Measurements from ENCODE around the gene SYT1.

Gene SYT1

GRCh38 chr12:79367032-79367589, 502.5 kb downstream of the SYT1 start:
- no peak overlapping the region for H3K27ac ChIP-seq
- H3K4me3 ChIP-seq (ENCODE audit: low read depth in 1 of 2, low read length in 1 of 2), result no peak overlapping the region
- H3K4me1 ChIP-seq (ENCODE audit: control insufficient read depth in 1 of 2, insufficient read depth in 1 of 2, low read depth in 1 of 2, low read length in 1 of 2), result no peaks in the 10 kb centered on the region
- H3K9me3 ChIP-seq, result no peaks in the 10 kb centered on the region
- no peaks in the 10 kb centered on the region for H3K36me3 ChIP-seq
- TF ChIP-seq CTCF (IDR thresholded peaks at IDR 0.05), result no peak
- H3K27me3 ChIP-seq, result no peaks in the 10 kb centered on the region

GRCh38 chr12:79370021-79370420, 505.4 kb downstream of the SYT1 start:
- Histone ChIP-seq H3K4me3 (ENCODE audit: low read depth in 1 of 2, low read length in 1 of 2) (no peak overlapping the region), H3K4me1 (ENCODE audit: control insufficient read depth in 1 of 2, insufficient read depth in 1 of 2, low read depth in 1 of 2, low read length in 1 of 2) (no peaks in the 10 kb centered on the region), H3K27me3 (no peaks in the 10 kb centered on the region), H3K9me3 (no peaks in the 10 kb centered on the region), H3K27ac (no peak overlapping the region), H3K36me3 (no peaks in the 10 kb centered on the region)
- TF ChIP-seq CTCF (IDR thresholded peaks at IDR 0.05), result no peak

- no peaks in the 10 kb centered on the region for H3K36me3 ChIP-seq
- H3K4me1 ChIP-seq (ENCODE audit: control insufficient read depth in 1 of 2, insufficient read depth in 1 of 2, low read depth in 1 of 2, low read length in 1 of 2), result no peaks in the 10 kb centered on the region
These were observed 506.7 kb downstream of the SYT1 start for GRCh38 chr12:79371226-79371625.

DNA sequence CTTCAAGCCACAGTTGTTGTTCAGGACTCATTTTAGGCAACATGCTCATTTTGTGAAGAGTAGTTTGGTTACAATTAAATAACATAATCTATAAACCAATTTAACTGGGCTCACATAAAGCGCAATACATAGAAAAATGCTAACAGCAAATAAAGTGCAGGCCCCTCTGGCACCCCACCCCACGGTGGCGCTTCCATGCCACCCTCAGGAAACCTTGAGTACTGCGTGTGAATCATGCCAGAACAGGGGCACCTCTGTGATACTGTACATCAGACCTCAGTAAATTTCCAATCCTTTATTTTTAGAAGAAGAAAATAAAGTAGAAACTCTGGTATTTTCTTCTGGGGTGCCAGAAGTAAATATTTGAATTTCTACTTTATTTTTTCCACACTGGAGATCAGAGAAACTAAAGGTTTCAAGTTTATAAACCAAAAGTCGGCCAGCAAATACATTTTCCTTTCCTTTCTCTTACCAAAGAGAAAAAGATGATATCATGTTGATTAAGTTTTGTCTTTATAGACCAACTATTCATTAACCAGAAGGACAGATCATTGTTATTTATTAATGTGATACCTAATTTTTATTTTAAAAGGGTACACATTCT, 509.4 kb downstream of the SYT1 start:
- Histone ChIP-seq H3K4me1 (ENCODE audit: control insufficient read depth in 1 of 2, insufficient read depth in 1 of 2, low read depth in 1 of 2, low read length in 1 of 2) (no peaks in the 10 kb centered on the region), H3K27ac (no peak overlapping the region), H3K4me3 (ENCODE audit: low read depth in 1 of 2, low read length in 1 of 2) (no peak overlapping the region), H3K36me3 (no peaks in the 10 kb centered on the region), H3K9me3 (no peaks in the 10 kb centered on the region), H3K27me3 (no peaks in the 10 kb centered on the region)
- no peak for TF ChIP-seq CTCF (IDR thresholded peaks at IDR 0.05)

More at GRCh38 chr12:79371226-79371625, 506.7 kb downstream of the SYT1 start:
- Histone ChIP-seq H3K27ac (no peak overlapping the region), H3K9me3 (no peaks in the 10 kb centered on the region), H3K4me3 (ENCODE audit: low read depth in 1 of 2, low read length in 1 of 2) (no peak overlapping the region), H3K27me3 (no peaks in the 10 kb centered on the region)
- TF ChIP-seq CTCF (IDR thresholded peaks at IDR 0.05), result no peak

- Histone ChIP-seq H3K4me1 (ENCODE audit: control insufficient read depth in 1 of 2, insufficient read depth in 1 of 2, low read depth in 1 of 2, low read length in 1 of 2) (no peaks in the 10 kb centered on the region), H3K27ac (no peak overlapping the region), H3K9me3 (no peaks in the 10 kb centered on the region), H3K27me3 (no peaks in the 10 kb centered on the region), H3K4me3 (ENCODE audit: low read depth in 1 of 2, low read length in 1 of 2) (no peak overlapping the region), H3K36me3 (no peaks in the 10 kb centered on the region)
- no peak for TF ChIP-seq CTCF (IDR thresholded peaks at IDR 0.05)
These were observed 510.0 kb downstream of the SYT1 start for GRCh38 chr12:79374545-79374944.
